Small intestine (tissue), 16 donors: ENCODE measurements around the gene DIS3. TPM values are rescaled to one million over a fixed set of nuclear protein-coding genes. Genes with fewer than 3 reads are reported as not detected.

ENCODE experiments used
- DNase-seq, 2 donors: peaks; one replicate each; pipeline versions ENCODE4 v3.0.0 to v3.0.0-alpha.2; 2013
- FAIRE-seq: peaks from 2 replicates; lab custom pipeline; 2012; peaks lifted over from hg19 to GRCh38; lab: Jason Lieb, UNC
- H3K27ac ChIP-seq, 3 donors: one replicate each; pipeline ENCODE4 v1.5.1; 2013; ENCODE audit warnings: low read length in 2 of 3, mild to moderate bottlenecking in 2 of 3, control low read depth in 1 of 3, inconsistent platforms in 1 of 3, low read depth in 1 of 3, moderate library complexity in 1 of 3
- H3K27me3 ChIP-seq, 3 donors: one replicate each; pipeline ENCODE4 v1.6.1; 2013; ENCODE audit warnings: low read length in 3 of 3, inconsistent platforms in 1 of 3; ENCODE audit not compliant: control insufficient read depth in 3 of 3, insufficient read depth in 3 of 3
- H3K36me3 ChIP-seq, 3 donors: one replicate each; pipeline ENCODE4 v1.6.1; 2013; ENCODE audit warnings: low read length in 3 of 3, inconsistent platforms in 1 of 3, low read depth in 1 of 3, mild to moderate bottlenecking in 1 of 3, moderate library complexity in 1 of 3; ENCODE audit not compliant: control insufficient read depth in 3 of 3, insufficient read depth in 2 of 3
- H3K4me1 ChIP-seq, 3 donors: one replicate each; pipeline ENCODE4 v1.6.1; 2013; ENCODE audit warnings: low read length in 2 of 3, inconsistent platforms in 1 of 3, low read depth in 1 of 3, mild to moderate bottlenecking in 1 of 3, moderate library complexity in 1 of 3; ENCODE audit not compliant: control insufficient read depth in 3 of 3, insufficient read depth in 2 of 3
- H3K4me3 ChIP-seq, 3 donors: one replicate each; pipeline ENCODE4 v1.5.1; 2013; ENCODE audit warnings: low read length in 3 of 3, control low read depth in 1 of 3, inconsistent platforms in 1 of 3, low read depth in 1 of 3, mild to moderate bottlenecking in 1 of 3, moderate library complexity in 1 of 3
- H3K9me3 ChIP-seq, 2 donors: one replicate each; pipeline ENCODE4 v1.6.1; 2013; ENCODE audit warnings: low read depth in 1 of 2, low read length in 1 of 2; ENCODE audit not compliant: control insufficient read depth in 2 of 2, insufficient read depth in 1 of 2
- WGBS, 3 donors: extraction: QIAGEN DNeasy Blood & Tissue Kit; methylation state at CpG; one replicate each; pipeline ENCODE4 v1.1.7; 2013; 5-methylcytosine and 5-hydroxymethylcytosine counted together
- long read RNA-seq, 10 donors: transcript quantifications; one replicate each; lab custom pipeline, GENCODE V29; 2026
- polyA plus RNA-seq, 4 donors: library from polyadenylated mRNA; stranded (reverse) in 3 of 4; unstranded in 1 of 4; fragments of 200-250 nt in 3 of 4; fragments of 120-200 nt in 1 of 4; gene quantifications; one replicate each; pipeline versions ENCODE4 v1.2.1 to v1.2.3, GENCODE V29; 2013
- donor health status: healthy with polysubstance abuse.
- donor health status: control.
- donor health status: control.
- donor health status: Bipolar disorder and iron deficiency.
- donor health status: healthy.

Gene DIS3, protein sequence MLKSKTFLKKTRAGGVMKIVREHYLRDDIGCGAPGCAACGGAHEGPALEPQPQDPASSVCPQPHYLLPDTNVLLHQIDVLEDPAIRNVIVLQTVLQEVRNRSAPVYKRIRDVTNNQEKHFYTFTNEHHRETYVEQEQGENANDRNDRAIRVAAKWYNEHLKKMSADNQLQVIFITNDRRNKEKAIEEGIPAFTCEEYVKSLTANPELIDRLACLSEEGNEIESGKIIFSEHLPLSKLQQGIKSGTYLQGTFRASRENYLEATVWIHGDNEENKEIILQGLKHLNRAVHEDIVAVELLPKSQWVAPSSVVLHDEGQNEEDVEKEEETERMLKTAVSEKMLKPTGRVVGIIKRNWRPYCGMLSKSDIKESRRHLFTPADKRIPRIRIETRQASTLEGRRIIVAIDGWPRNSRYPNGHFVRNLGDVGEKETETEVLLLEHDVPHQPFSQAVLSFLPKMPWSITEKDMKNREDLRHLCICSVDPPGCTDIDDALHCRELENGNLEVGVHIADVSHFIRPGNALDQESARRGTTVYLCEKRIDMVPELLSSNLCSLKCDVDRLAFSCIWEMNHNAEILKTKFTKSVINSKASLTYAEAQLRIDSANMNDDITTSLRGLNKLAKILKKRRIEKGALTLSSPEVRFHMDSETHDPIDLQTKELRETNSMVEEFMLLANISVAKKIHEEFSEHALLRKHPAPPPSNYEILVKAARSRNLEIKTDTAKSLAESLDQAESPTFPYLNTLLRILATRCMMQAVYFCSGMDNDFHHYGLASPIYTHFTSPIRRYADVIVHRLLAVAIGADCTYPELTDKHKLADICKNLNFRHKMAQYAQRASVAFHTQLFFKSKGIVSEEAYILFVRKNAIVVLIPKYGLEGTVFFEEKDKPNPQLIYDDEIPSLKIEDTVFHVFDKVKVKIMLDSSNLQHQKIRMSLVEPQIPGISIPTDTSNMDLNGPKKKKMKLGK
- 10 to 100 TPM in 2 of 4 donors, 1 to 10 TPM in 2; 7.2 to 22.4 (median 9.1) TPM for polyA plus RNA-seq
- long read RNA-seq, donor 1: 0 reads
- long read RNA-seq, donor 2, full-length matches to known transcripts: 1 of 1 reads
- long read RNA-seq, donor 2, partial matches to known transcripts: 0 of 1 reads
- long read RNA-seq, donor 2, other reads (novel, unspliced or antisense): 0 of 1 reads
- long read RNA-seq, donor 3, partial matches to known transcripts: 7 of 7 reads
- long read RNA-seq, donor 3, other reads (novel, unspliced or antisense): 0 of 7 reads
- long read RNA-seq, donor 4: 0 reads
- long read RNA-seq, donor 5, full-length matches to known transcripts: 1 of 6 reads
- long read RNA-seq, donor 5, partial matches to known transcripts: 5 of 6 reads
- long read RNA-seq, donor 5, other reads (novel, unspliced or antisense): 0 of 6 reads
- long read RNA-seq, donor 6, full-length matches to known transcripts: 2 of 7 reads
- long read RNA-seq, donor 6, partial matches to known transcripts: 5 of 7 reads
- long read RNA-seq, donor 6, other reads (novel, unspliced or antisense): 0 of 7 reads
- long read RNA-seq, donor 7: 0 reads
- long read RNA-seq, donor 8: 0 reads
- long read RNA-seq, donor 9: 0 reads
- long read RNA-seq, donor 10, full-length matches to known transcripts: 1 of 1 reads
- long read RNA-seq, donor 10, partial matches to known transcripts: 0 of 1 reads
- long read RNA-seq, donor 10, other reads (novel, unspliced or antisense): 0 of 1 reads

GRCh38 chr13:72781451-72782439 is at the start of gene DIS3, which contains the start of gene PIBF1:
DIS3 (minus strand) TSS chr13:72781900; CDS start chr13:72781832, 68 bp downstream.
PIBF1 (plus strand) TSS chr13:72782133; CDS start chr13:72783470, 1,337 bp downstream.
- H3K4me3 ChIP-seq: peak within 1 kb of the TSS; percentile 82 to 86 (median 82)
- H3K27me3 ChIP-seq: no peaks in the 10 kb centered on the region
- peaks cover 0 to 4% (median 3%) of the 10 kb centered on the region in 3 donors for H3K4me1 ChIP-seq
- peak; percentile 81 for FAIRE-seq
- H3K36me3 ChIP-seq: peaks cover 4 to 12% (median 8%) of the 10 kb centered on the region in 3 donors
- 0% methylated on average over 80 to 81 of the region's 81 CpGs for WGBS, 3 donors
- peak; percentile 99 for DNase-seq
- peak within 1 kb of the TSS; percentile 62 to 93 (median 78) for H3K27ac ChIP-seq
- H3K9me3 ChIP-seq: no peaks in the 10 kb centered on the region

DNA sequence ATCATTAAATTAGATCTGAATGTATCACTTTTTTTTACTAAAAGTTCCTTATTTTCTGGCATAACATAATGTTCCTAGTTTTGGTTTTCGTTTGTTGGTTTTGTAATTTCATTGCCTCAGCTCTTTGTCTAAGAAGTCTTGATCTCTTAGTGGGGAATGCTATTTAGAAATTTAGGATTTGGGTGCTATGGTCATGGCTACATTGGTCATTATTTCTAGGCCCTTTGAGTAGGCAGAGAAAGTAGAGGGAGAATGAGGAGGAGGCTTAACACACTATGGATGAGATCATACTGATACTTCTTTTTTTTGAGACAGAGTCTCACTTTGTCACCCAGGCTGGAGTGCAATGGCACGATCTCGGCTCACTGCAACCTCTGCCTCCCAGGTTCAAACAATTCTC is 42.0 kb upstream of the DIS3 start:
- 93 to 97% (median 94%) methylated on average over 3 of the region's 3 CpGs for WGBS, 3 donors
- Histone ChIP-seq H3K36me3 (peaks cover 0 to 13% (median 4%) of the 10 kb centered on the region in 3 donors), H3K4me3 (no peak overlapping the region), H3K27ac (no peak overlapping the region), H3K9me3 (no peaks in the 10 kb centered on the region), H3K27me3 (no peaks in the 10 kb centered on the region), H3K4me1 (no peaks in the 10 kb centered on the region)
- no peak for FAIRE-seq
- DNase-seq: no peak

DNA sequence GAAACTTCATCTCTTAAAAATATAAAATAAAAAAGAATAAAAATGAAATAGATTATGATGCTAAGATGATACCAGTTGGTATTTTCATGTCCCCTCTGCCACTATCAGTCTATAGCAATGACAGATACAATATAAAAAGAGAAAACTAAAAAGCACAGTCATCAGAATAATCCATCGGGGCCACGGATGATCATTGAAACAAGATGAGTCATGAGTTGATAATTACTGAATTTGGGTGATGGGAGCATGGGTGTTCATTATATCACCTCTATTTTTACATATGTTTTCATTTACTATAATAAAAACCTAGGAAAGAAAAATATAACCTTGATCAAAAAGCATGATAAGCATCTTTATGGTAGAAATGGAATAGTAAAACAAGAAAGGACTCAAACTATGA is 41.4 kb upstream of the DIS3 start:
- H3K27ac ChIP-seq: no peak overlapping the region
- H3K9me3 ChIP-seq: no peaks in the 10 kb centered on the region
- no peak for FAIRE-seq
- H3K4me3 ChIP-seq: no peak overlapping the region
- peaks cover 0 to 11% (median 4%) of the 10 kb centered on the region in 3 donors for H3K36me3 ChIP-seq
- WGBS, 3 donors: 55 to 78% (median 68%) methylated on average over 2 of the region's 2 CpGs
- no peak for DNase-seq
- H3K27me3 ChIP-seq: no peaks in the 10 kb centered on the region
- H3K4me1 ChIP-seq: no peaks in the 10 kb centered on the region

- Histone ChIP-seq H3K4me1 (no peaks in the 10 kb centered on the region), H3K36me3 (peaks cover 0 to 10% (median 4%) of the 10 kb centered on the region in 3 donors), H3K4me3 (no peak overlapping the region), H3K27me3 (no peaks in the 10 kb centered on the region), H3K27ac (no peak overlapping the region), H3K9me3 (no peaks in the 10 kb centered on the region)
- DNase-seq: no peak
- WGBS, 3 donors: 29 to 50% (median 50%) methylated on average over 1 of the region's 1 CpG
- no peak for FAIRE-seq
Observed at GRCh38 chr13:72820898-72821279, 39.2 kb upstream of the DIS3 start.

DNA sequence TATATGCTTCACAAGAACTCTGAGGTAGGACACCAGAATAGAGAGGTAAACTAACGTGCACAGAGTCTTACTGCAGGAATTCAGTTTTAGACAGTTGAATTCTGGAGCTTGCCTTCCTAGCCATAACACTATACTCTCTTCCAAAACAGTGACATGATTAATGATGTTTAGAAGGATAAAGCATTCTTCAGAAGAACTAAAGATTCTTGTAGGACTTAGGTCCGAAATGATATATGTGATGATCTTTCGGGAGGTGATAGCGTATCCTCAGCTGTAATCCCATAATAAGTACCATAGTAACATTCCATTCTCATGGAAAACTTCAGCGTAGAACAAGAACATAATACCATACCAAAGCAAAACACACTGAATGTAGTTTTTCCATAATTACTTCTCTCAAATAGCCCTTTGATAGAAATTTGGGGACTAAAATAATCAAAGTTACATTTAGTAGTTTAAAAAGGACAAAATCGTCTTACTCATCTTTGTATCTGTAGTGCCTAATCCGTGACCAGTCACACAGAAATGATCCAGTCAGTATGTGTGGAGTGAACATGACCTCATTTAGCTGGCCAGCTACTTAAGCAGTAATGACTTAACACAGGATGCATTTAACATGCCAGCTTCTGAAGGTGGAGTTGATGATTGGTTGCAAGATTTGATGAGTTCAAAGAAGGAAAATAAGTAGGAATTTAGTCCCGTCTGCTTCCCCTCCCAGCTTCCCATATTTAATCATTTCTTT is 38.6 kb upstream of the DIS3 start:
- H3K4me3 ChIP-seq: no peak overlapping the region
- WGBS, 3 donors: 86 to 94% (median 92%) methylated on average over 8 of the region's 8 CpGs
- H3K27me3 ChIP-seq: no peaks in the 10 kb centered on the region
- H3K36me3 ChIP-seq: peaks cover 0 to 8% (median 4%) of the 10 kb centered on the region in 3 donors
- DNase-seq (no peak), FAIRE-seq (no peak)
- no peaks in the 10 kb centered on the region for H3K9me3 ChIP-seq
- no peak overlapping the region for H3K27ac ChIP-seq
- no peaks in the 10 kb centered on the region for H3K4me1 ChIP-seq

DNA sequence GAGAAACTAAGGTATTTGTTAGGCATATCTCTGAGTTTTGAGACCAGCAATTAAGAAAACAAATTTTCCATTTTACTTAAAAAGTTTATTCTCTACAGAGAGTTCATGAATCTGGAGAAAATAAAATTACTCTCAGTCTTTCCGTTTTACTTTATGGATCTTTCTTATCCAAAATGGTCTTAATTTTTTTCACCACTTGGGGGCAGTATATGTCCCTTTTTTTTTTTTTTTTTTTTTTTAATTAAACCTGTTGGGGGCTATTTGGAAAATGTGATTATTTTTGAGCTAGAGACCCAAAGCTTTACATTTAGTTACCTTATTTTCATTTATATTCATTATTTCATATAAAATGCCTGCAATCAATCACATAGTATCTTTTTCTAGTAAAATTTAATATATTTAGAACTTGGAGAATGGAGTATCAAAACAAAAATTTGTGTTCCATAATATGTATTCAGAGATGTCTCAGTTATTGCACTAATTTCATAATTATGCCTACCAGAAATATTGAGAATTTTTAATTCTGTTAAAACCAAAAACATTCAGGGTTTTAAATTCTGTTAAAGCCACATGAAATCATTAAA is 27.3 kb upstream of the DIS3 start:
- no peaks in the 10 kb centered on the region for H3K4me1 ChIP-seq
- H3K4me3 ChIP-seq: no peak overlapping the region
- no peaks in the 10 kb centered on the region for H3K9me3 ChIP-seq
- 2 to 15% (median 13%) methylated on average over 1 of the region's 1 CpG for WGBS, 3 donors
- no peaks in the 10 kb centered on the region for H3K27me3 ChIP-seq
- DNase-seq (peak; percentile 30 to 32), FAIRE-seq (peak; percentile 87)
- no peak overlapping the region for H3K27ac ChIP-seq
- H3K36me3 ChIP-seq: peaks cover 2 to 14% (median 4%) of the 10 kb centered on the region in 3 donors
